ENCODE measurements around the gene ANTXR1.
"Not testable (repeated sequence)": the region's sequence is repeated elsewhere in the genome, so short reads cannot be mapped to it uniquely, and the experiment has no call there.

The ANTXR1 gene

DNA sequence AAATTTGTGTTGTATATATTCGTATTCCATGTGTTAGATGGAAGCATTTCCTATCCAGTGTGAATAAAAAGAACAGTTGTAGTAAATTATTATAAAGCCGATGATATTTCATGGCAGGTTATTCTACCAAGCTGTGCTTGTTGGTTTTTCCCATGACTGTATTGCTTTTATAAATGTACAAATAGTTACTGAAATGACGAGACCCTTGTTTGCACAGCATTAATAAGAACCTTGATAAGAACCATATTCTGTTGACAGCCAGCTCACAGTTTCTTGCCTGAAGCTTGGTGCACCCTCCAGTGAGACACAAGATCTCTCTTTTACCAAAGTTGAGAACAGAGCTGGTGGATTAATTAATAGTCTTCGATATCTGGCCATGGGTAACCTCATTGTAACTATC lies 235.3 kb downstream of the ANTXR1 start:
- no peak for DNase-seq (ENCODE audit: extremely low read depth, low read depth)
- TF ChIP-seq, protein P1, sequence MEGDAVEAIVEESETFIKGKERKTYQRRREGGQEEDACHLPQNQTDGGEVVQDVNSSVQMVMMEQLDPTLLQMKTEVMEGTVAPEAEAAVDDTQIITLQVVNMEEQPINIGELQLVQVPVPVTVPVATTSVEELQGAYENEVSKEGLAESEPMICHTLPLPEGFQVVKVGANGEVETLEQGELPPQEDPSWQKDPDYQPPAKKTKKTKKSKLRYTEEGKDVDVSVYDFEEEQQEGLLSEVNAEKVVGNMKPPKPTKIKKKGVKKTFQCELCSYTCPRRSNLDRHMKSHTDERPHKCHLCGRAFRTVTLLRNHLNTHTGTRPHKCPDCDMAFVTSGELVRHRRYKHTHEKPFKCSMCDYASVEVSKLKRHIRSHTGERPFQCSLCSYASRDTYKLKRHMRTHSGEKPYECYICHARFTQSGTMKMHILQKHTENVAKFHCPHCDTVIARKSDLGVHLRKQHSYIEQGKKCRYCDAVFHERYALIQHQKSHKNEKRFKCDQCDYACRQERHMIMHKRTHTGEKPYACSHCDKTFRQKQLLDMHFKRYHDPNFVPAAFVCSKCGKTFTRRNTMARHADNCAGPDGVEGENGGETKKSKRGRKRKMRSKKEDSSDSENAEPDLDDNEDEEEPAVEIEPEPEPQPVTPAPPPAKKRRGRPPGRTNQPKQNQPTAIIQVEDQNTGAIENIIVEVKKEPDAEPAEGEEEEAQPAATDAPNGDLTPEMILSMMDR (IDR thresholded peaks at IDR 0.05; ENCODE audit: low read depth, low read length): no peak

DNA sequence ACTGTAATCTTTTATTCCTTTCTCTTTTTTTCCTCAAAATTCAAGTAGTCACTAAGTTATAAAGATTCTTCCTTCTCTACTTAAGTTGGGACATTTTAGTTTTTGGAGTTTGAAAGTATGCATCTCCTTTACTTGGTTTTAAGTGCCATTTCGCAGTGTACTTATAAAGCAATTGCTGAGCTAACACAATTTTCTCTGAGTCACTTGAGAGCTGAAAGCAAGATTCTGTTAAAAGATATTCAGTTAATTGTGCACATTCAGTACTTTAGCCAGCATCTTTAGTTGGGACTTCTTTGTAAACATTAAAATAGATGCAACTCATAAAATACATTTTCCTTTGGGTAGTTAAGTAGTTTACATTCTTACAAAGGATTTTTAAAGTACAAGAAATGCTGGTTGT lies 238.0 kb downstream of the ANTXR1 start:
- no peak for DNase-seq (ENCODE audit: extremely low read depth, low read depth)
- TF ChIP-seq, protein P1 (IDR thresholded peaks at IDR 0.05; ENCODE audit: low read depth, low read length): no peak

DNA sequence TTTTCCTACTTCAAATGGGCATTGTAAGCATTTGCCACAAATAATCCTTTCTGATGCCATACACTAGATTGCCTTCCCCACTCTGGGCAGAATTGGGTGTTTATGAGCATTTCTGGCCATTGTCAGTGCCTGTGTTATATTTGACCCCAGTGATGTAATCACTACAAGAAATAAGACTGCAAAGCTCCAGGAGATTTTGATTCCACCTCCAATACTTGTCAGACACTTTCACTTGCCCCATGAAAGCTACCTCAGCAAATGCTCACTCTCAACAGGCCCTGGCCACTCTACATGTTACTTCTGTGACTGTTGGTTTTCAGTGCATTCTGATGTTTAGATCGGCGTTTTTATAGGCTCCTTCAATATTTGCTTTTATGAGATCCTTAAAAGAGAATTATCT lies 239.0 kb downstream of the ANTXR1 start:
- no peak for DNase-seq (ENCODE audit: extremely low read depth, low read depth)
- TF ChIP-seq, protein P1 (IDR thresholded peaks at IDR 0.05; ENCODE audit: low read depth, low read length): no peak

DNA sequence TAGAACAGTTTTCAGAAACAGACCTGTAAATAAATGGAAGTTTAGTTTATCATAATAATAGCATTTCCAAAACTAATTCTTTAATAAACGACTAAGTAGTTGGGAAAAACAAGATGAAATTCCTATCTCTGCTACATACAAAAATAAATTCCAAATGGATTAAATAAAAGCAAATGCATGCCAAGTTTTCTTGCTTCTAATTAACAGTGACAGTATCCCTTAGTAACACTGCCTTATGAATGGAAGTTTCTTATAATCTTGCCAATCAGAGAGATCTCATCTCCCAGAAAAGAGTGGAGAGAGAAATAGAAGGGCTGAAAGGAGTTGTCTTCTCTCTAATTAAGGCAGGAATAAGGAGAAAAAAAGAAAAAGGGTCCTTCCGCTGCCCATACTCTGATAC lies 240.1 kb downstream of the ANTXR1 start:
- TF ChIP-seq, protein P1 (IDR thresholded peaks at IDR 0.05; ENCODE audit: low read depth, low read length): no peak
- no peak for DNase-seq (ENCODE audit: extremely low read depth, low read depth)

DNA sequence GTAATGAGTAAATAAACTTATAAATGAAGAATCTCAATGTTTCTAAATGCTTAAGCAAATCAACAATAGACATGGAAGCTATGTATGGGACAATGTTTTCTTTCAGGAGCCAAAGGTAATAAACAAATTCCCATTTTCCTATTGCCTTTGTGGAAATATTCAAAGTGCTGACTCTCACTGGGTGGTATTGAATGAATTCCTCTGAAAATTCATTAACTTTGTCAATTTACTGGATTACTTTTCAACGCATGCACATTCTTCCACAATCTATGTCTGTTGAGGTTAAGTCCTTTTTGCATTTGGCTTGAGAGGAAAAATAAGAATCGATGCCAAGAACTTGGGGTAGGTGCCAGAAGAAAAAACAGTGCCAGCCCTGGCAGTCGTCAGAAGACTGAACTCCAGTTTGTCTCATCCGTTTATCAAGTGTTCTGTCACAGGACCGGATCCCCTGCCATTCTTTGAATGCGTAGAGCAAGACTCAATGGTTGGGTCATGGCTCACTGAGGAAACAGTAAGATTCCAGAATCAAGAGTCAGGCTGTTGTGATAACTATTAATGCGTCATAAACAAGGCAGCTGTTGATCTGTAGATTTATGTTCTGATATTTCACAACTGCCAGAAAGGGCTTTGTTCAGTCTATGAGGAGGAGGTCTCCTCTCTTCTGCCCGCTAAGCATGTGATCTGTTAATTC lies 240.8 kb downstream of the ANTXR1 start:
- DNase-seq (ENCODE audit: extremely low read depth, low read depth): peak; percentile 69
- TF ChIP-seq, protein P1 (IDR thresholded peaks at IDR 0.05; ENCODE audit: low read depth, low read length): no peak

DNA sequence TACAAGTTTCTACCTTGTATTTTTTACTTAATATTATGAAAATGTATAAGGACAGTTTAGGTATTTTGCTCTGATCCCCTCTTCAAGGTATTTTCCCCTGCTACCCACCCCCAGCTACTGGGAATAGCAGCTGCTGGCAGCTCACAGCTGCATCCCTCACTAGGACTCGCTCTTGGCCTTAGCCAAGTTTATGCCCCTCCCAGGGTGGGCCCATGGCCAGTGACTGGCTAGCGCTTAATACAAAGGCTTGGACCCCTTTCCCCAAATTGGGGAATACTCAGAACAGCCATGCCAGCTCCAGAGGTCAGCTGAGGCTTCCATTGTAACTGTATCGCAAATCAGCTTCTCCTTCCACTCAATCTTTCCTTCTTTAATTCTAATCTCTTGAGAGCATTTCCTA lies 242.8 kb downstream of the ANTXR1 start:
- TF ChIP-seq, protein P1 (IDR thresholded peaks at IDR 0.05; ENCODE audit: low read depth, low read length): no peak
- DNase-seq (ENCODE audit: extremely low read depth, low read depth): no peak

DNA sequence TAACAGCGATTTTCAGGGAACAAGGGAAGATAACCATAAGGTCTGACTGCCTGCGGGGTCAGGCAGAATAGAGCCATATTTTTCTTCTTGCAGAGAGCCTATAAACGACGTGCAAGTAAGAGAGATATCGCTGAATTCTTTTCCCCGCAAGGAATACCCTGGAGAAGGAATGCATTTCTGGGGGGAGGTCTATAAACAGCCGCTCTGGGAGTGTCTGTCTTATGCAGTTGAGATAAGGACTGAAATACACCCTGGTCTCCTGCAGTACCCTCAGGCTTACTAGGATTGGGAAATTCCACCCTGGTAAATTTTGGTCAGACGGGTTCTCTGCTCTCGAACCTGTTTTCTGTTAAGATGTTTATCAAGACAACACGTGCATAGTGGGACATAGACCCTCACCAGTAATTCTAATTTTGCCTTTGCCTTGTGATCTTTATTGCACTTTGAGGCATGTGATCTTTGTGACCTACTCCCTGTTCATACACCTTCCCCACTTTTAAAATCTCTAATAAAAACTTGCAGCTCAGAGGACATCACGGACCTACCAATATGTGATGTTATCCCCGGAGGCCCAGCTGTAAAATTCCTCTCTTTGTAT lies 247.1 kb downstream of the ANTXR1 start:
- DNase-seq (ENCODE audit: extremely low read depth, low read depth): not testable (repeated sequence)

DNA sequence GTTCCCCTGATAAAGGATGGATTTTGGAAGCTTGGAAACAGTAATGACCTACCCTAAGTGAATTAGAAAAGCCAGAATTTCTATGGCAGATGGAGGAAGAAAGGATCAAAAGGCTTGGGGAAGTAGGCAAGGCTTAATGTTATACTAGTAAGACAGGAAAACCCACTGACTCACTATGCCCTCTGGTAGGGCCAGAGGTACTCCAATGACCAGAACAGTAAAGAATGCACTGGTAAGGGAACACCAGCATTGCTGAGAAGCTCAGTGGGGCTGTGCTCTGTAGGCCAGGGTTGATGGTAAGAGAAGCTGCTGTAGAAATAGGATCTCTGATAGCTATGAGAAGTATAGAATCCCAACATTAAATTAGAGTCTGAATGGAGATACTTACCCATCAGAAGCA lies 247.7 kb downstream of the ANTXR1 start:
- no peak for DNase-seq (ENCODE audit: extremely low read depth, low read depth)

More for the DNA sequence above, 247.7 kb downstream of the ANTXR1 start:
- TF ChIP-seq, protein P1 (IDR thresholded peaks at IDR 0.05; ENCODE audit: low read depth, low read length): no peak
